ENCODE results near the gene DISP3.

The DISP3 gene, protein sequence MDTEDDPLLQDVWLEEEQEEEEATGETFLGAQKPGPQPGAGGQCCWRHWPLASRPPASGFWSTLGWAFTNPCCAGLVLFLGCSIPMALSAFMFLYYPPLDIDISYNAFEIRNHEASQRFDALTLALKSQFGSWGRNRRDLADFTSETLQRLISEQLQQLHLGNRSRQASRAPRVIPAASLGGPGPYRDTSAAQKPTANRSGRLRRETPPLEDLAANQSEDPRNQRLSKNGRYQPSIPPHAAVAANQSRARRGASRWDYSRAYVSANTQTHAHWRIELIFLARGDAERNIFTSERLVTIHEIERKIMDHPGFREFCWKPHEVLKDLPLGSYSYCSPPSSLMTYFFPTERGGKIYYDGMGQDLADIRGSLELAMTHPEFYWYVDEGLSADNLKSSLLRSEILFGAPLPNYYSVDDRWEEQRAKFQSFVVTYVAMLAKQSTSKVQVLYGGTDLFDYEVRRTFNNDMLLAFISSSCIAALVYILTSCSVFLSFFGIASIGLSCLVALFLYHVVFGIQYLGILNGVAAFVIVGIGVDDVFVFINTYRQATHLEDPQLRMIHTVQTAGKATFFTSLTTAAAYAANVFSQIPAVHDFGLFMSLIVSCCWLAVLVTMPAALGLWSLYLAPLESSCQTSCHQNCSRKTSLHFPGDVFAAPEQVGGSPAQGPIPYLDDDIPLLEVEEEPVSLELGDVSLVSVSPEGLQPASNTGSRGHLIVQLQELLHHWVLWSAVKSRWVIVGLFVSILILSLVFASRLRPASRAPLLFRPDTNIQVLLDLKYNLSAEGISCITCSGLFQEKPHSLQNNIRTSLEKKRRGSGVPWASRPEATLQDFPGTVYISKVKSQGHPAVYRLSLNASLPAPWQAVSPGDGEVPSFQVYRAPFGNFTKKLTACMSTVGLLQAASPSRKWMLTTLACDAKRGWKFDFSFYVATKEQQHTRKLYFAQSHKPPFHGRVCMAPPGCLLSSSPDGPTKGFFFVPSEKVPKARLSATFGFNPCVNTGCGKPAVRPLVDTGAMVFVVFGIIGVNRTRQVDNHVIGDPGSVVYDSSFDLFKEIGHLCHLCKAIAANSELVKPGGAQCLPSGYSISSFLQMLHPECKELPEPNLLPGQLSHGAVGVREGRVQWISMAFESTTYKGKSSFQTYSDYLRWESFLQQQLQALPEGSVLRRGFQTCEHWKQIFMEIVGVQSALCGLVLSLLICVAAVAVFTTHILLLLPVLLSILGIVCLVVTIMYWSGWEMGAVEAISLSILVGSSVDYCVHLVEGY (N-terminal part only)

DNA sequence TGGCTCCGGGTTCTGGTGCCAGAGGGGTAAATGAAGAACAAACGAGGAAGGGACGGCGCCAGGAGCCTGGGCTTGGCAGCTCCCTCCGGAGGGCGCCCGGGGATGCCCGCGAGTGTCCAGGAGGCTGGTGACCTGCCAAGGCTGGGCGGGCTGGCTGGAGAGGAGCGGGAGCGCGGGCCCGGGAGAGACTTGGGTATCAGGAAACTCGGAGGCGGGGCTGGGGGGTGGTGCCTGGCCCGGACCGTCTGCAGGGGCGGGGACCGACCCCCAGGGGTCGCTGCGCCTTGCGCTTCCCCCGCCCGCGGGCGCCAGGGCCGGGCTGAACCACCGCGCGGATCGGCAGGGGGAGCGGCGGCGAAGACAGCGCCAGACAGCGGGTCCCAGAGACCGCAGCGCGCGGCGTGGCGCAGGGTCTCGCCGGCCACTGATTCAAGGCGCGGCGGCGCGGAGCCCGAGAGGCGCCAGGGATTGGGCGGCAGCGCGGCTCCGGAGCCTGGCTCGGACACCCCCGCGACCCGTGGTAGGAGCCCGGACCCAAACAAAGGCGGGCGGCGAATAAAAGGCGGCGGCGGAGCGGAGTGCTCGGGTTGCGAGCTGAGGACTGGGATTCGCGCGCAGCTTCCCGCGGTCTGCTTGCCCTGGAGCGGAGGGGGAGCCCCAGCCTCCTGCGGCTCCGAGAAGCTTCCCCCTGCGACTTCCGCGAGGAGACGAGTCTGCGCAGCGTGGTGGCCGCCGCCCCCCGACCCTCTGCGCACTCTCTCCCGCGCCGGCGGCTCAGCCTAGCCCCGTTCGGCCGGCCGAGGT lies at the start of gene DISP3:
Gene DISP3 (plus strand): TSS at position 585 of the 804 bp plus-strand sequence. CDS start 21,838 bp downstream, outside the sequence.
- peak; percentile 65 to 83 (median 65) for DNase-seq

DNA sequence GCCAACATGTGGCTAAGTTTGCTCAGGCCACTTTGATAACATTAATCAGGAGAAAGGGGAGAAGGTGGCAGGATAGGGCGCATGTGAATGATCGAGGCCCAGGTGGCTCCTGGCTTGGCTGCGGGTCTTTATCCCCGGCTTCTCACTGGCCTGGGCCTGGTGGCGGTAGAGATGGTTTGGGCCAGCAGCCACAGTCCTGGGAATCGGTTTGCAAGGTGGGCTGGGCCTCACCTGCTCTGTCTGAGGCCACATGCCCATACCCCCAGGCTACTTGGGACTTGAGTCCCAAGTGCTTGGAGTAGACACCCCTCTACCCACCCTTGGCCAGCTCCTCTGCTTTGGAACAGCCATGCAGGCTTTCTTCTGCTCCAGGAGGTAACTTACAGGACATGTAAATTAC lies 49.7 kb upstream of the DISP3 start:
- no peak for DNase-seq

DNA sequence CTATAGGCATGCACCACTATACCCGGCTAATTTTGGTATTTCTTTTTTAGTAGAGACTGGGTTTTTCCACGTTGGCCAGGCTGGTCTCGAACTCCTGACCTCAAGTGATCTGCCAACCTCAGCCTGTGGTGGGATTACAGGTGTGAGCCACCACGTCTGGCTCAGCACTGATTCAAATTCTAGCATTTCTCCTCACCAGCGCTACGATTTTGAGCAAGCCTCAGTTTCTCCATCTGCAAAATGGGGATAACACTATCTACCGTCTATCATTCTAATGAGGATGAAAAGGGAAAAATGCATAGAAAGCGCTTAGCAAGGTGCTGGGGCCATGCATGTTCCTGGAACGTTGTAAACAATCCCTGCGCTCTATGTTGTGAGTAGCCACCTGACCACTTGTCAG lies 49.0 kb upstream of the DISP3 start:
- DNase-seq, result no peak

DNA sequence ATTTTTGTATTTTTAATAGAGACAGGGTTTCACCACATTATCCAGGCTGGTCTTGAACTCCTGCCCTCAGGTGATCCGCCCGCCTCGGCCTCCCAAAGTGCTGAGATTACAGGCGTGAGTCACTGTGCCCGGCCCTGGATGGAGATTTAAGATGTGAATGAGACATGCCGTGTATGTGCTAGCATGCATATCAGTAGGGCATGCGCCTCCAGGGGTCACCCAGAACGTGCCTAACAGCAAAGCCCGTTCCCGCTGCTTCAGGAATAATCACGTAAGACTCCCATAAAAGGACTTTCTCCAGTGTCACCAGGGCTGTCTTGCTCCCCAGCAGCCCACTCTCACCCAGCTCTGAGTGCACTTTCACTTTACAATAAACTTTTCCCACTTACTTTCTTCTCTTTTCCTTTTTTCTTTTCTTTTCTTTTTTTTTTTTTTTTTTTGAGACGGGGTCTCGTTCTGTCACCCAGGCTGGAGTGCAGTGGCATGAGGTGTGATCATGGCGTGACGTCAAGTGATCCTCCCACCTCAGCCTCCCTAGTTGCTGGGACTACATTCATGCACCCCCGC lies 46.9 kb upstream of the DISP3 start:
- DNase-seq, result no peak

DNA sequence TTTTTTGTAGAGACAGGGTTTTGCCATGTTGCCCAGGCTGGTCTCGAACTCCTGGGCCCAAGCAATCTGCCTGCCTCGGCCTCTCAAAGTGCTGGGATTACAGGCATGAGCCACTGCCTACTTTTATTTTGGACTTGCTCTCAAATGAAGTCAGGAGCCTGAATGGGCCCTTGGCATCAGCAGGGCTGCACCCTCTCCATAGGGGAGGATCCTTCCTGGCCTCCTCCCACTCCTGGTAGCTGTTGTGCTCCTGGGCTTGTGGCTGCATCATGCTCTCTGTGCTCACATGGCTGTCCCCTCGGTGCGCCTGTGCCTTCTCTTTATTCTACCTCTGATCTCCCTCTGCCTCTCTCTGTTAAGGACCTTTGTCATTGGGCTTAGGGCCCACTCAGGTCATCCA lies 46.4 kb upstream of the DISP3 start:
- no peak for DNase-seq

DNA sequence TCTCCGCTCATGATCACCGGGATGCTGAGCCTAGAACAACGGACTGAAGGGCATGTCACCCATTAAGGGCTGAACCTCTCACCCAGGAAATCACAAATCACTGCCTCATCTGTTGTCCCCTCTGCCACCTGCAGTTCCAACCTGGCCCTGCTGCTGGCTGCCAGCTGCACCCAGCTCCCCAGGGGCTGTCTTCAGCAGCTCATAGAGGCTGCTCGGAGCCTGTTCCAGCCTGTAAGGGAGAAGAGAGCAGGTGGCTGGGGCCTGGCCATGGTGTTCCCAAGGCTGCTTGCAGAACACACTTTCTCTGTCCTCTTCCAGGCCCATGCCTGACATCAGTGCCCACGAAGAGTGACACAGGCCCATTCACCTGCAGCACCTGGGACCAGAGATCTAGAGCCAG lies 44.5 kb upstream of the DISP3 start:
- no peak for DNase-seq

DNA sequence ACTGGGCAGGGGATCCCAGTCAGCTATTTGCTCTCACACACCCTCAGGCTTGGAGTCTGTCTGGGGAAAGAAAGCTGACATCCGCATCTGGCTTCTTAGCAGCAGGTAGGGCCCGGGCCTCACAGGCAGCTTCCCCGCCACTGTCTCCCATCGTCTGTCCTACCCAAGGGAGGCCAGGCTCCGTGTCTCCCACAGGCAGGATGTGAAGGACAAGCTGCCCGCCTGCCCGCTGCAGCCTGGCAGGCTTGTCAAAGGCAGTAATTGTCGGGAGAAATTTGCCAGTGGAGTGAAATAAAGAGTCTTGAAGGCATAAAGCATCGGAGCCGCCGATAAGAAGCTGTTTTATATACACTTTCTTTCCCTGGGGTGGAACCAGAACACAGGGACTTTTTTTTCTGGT lies 44.0 kb upstream of the DISP3 start:
- DNase-seq, result no peak

DNA sequence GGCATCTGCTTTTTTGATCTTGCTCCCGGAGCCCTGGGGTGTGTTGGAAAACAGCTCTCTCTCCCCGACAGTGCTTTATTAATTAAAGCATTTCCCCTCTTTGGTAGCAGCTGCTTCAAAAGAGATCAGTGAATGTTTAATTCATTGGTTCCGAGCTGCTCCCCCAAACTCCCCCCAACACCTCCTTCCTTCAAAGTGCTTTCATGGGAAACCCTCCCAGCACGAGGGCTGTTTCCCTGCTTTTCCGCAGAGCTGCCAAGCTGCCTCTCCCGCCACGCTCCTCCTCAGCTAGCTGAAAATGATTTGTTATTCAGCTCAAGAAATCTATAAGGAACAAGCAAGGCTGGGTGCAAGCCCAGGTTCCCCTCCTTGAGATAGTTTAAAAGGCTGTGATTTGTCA lies 40.0 kb upstream of the DISP3 start:
- no peak for DNase-seq

DNA sequence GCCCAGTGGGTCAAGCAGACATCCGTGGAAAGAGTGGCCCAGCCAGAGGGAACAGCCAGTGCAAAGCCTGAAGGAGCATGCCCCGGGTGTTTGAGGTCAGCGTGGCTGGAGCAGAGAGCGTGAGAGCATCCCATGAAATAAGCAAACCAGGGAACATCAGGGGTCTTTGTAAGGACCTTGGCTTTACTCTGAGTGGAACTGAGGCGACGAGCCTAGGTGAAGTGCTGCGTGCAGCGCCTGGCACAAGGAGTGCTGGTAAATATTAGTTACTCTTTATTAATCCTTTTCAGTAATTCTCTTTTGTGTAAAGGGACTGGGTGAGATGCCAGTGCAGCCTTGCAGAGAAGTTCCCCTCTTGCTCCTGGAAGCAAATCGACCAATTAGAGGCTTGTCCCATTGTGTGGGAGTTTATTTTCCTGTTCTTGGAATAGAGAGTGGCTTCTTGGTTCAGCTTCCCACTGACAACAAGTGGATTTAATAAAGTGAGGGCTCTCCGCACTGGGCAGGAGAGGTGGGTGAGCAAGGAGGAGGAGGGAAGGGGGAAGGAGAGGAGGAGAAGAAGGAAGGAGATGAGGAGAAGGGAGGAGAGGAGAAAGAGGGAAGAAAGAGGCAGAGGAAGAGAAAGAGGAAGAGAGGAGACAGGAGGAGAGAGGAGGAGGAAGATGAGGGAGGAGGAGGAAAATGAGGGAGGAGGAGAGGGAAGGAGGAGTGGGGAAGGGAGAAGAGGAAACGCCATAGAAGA lies 37.6 kb upstream of the DISP3 start:
- DNase-seq, result no peak

DNA sequence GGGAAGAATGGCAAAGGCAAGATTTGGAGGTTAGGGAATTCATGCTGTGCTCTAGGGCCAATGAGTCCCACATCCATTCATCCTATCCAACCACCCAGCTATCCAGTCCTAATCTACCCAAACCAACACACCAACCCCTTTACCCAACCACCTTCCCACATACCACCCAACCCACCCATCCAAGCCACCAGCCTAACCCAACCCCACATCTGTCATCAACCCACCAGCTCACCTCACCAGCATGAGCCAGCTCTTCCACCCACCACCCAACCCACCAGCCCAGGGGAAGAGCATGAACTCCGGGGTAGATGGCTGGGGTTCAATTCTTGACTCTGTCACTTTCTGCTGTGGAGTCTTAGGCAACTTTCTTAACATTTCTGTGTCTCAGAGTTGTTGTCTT lies 35.9 kb upstream of the DISP3 start:
- no peak for DNase-seq

DNA sequence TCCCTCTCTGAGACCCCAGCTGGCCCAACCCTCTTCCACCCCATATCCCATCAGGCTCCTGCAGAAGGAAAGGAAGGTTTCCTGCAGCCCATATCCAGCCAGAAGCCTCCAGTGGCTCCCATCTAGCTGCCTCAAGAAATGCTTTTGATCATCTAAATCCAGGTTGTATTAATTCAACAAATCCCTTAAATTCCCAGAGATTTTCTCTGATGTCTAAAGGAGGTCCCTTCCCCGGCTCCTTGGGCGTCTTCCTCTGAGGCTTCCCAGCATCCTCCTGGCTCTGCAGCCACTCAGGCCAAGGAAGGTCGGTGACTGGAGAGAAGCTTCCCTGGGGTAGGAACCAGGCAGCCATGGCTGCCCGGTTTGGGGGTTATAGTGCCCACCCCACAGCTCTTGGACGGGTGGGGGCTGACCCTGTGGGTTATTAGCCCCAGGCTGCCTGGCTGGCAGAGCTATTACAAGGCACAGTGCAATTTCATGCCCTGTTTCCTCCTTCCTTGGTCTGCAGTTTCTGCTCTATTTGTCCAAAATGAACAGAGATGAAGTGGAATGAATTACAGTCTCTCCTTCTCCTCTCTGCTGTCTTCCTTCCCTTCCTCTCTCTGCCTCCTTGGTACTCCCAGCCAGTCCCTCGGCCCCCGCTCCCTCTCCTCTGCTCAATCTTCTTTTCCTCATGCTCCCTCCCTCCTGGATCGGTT lies 34.8 kb upstream of the DISP3 start:
- no peak for DNase-seq

DNA sequence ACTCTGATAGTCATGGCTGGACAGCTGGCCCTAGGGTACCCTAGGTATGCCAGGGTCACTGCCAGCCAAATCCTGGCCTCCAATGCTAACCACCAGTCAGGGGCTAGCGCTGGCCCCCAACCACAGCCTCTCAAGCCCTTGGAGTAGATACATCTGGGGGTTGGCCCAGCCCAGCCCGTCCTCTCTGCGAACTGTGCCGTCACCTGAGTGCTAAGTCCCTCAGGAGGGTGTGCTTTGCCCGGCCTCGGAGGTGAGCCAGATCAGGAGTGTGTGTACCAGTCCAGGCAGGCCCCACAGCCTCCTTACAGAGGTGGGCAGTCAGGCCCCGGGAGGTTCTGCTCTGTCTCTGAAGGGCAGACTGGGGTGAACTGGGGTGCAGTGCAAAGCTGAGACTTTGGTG lies 34.0 kb upstream of the DISP3 start:
- DNase-seq, result no peak

DNA sequence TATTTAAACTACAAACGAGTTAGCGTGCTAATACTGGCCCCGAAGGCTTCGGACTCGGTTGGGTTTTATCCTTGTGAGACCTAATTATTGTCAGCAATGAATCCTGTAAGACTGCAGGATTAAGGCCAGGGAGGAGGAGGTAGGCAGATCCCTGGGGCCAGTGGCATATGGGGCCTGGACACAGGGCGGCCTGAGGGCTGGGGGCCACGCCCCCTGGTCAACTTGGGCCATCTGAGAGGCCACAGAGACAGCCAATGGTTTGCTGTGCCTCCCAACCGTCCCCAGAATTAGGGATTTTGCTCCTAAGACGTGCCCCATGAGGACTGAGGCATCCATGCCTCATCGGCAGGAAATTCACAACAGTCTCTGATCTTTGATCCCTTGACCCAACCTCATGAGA lies 31.1 kb upstream of the DISP3 start:
- DNase-seq, result no peak

DNA sequence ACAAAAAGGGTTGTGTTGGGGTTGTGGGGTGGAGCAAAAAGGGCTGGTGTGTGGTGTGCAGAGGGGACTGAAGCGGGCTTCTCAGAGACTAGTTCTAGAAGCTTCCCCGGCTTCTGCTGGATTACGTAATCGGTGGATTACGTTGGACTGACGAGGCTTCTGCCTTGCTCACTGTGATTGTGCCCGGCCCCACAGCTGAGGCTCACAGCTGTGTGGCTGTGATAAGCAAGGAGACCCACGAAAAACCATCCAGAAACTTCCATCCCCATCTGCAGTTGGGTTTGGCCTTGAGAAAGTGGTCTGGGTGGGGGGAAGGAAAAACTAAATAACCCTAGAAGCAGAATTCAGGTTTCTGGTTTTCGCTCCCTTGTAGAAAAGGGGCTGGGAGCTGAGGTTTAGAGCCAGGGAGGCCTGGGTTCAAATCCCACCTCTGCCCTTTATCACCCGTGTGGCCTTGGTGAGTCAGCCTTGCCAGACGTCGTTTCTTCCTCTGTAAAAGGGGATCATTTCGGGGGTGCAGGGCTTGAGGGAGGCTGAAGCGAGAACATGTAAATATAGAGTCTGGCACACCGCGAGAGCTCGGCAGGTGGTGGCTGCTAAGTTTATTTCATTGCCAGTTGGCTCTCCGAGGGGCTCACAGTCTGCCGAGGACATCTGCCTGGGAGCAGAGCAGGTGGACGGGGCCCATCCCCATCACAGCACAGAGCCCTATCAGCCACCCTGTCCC lies 30.4 kb upstream of the DISP3 start:
- DNase-seq, result peak in 2 of 3 donors; percentile 11 to 13

DNA sequence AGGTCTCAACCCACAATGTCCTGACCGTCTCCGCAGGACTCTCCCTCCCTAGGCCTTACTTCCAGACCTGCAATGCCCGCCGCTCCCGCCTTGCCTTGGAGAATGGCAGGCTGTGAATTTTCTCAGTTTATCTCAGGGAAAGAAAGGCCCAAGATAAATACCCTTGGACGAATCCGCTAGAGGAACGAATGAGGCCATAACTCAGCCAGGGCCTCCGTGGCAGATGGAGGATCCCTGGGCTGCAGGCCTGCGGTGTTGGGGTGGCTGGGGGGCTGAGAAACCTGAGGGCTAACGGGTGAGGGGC lies 29.9 kb upstream of the DISP3 start:
- no peak for DNase-seq

DNA sequence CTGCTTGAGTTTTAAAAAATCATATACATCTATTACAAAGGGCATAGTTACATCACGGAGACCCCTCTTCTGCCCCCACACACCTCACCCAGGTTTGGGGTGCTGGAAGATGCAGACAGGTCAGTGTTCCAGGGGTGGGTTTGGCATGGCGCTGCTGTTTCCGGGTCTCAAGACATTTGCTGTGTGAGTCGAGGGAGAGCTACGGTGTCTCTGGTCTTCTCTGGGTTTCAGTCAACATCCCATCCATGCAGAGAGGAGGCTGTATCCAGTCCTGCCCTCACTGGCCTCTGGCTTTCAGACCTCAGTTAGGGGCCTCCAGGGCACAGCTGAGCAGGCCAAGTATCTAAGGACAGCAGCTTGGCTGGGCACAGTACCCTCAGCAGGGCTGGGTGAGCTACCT lies 28.6 kb upstream of the DISP3 start:
- no peak for DNase-seq

DNA sequence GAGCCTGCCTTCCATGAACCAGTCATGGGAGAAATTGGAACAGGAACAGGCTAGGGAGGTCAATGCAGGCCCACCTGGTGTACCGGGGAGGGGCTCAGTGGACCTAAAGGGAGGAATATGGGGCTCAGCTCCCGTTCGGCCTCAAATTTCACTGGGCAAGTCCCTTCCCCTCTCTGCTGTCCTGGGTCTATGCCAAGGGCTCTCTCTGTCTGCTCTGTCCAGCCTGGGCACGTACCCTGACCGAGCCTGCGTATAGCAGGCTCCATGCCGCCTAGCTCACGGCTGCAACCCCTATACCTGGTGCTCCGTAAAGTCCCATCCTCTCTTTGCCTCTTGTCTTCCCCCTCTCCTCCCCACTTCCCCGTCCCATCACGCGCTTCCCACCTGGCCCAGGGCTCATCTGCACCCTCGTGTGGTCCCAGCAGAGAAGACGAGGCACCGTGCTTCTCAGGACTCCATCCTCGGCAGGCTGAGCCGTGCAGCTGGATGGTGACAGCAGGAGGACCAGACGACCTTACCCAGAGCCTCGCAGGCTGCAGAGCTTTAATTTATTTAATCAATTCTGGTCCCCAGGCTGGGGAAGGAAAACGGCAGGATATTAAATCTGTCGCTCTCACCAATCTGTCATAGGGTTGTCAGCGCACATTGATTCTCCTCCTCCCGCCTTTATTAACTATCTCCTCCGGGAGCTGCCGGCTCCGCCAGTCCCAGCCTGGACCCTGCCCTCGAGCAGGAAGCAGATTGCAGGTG lies 25.0 kb upstream of the DISP3 start:
- DNase-seq, result no peak

DNA sequence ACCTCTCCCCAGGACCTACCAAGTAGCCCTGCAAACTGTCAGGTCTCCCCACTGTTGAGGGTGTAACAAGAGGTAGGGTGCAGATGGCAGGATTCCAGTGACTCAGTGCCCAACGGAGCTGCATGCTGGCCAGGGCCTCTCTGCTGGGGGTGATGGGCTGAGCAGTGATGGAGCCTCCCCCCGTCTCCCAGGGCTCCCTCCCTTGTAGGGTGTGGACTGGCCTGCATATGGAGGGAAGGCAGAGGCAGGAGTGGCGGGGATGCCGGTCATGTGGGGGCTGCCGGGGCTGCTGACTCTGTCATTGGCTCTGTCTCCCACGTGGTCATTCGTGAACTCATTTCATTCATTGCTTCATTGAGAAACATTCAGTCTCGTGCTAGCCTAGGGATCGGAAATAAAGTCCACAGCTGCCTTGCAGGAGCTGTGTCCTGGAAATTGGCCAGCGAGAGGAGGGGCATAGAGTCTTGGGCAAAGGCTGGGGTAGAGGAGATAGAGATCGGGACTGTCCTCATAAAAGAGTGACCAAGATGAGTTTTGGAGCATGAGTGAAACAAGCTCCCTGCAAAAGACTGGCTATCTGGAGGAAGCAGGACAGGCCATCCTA lies 22.9 kb upstream of the DISP3 start:
- no peak for DNase-seq

DNA sequence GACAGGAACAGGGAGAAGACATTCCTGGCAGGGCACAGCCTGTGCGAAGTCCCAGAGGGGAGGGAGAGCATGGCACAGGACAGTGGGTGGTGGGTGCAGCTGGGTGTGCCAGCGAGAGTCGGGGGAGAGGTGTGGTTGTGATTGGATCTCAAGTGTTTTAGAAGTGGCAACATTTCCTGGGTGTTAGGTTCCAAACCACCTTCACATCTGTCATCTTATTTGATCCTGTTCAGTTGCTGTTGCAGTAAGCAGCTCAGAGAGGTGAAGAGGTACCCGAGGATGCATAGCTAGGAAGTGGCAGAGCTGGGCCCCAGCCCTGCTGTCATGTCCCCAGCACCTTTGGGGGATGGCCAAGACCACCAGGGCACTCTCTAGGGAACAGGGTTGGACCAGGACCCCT lies 22.0 kb upstream of the DISP3 start:
- no peak for DNase-seq
